Stimulated activated CD8-positive, alpha-beta memory T cell treated with anti-CD3 and anti-CD28 coated beads, Interleukin-15, amount 100 ng/mL, for 1 hour (primary cell): ENCODE data around the gene ATG9A.

Experiments used
- DNase-seq: peaks from one replicate; pipeline ENCODE4 v3.0.0-alpha.2; 2020; ENCODE audit warnings: low read depth

Gene ATG9A

GRCh38 chr2:219220652-219221402 lies 8.6 kb downstream of the ATG9A start:
- no peak for DNase-seq

GRCh38 chr2:219219784-219220532 lies 9.5 kb downstream of the ATG9A start:
- no peak for DNase-seq

GRCh38 chr2:219218732-219219701 lies 10.4 kb downstream of the ATG9A start, which contains the start of gene ABCB6:
Gene ABCB6, minus strand, starts transcription at chr2:219218958. Its CDS starts 285 bp downstream, at chr2:219218673.
- peak; percentile 70 for DNase-seq

GRCh38 chr2:219218217-219218731 lies 11.2 kb downstream of the ATG9A start:
- DNase-seq: no peak

GRCh38 chr2:219216535-219216915 lies 12.9 kb downstream of the ATG9A start:
- DNase-seq: no peak

GRCh38 chr2:219215871-219216534 lies 13.4 kb downstream of the ATG9A start:
- DNase-seq: no peak

GRCh38 chr2:219214786-219215185 lies 14.7 kb downstream of the ATG9A start:
- DNase-seq: no peak

GRCh38 chr2:219214141-219214540 lies 15.3 kb downstream of the ATG9A start:
- no peak for DNase-seq

GRCh38 chr2:219213486-219214071 lies 15.9 kb downstream of the ATG9A start:
- no peak for DNase-seq

- DNase-seq: no peak
Observed at GRCh38 chr2:219213026-219213415, 16.4 kb downstream of the ATG9A start.

GRCh38 chr2:219210886-219211362 lies 18.5 kb downstream of the ATG9A start:
- no peak for DNase-seq

- DNase-seq: no peak
Observed at GRCh38 chr2:219210196-219210885, 19.1 kb downstream of the ATG9A start.

- DNase-seq: no peak
Observed at GRCh38 chr2:219209236-219210195, 19.9 kb downstream of the ATG9A start.

- DNase-seq: no peak
Observed at GRCh38 chr2:219207884-219208740, 21.3 kb downstream of the ATG9A start.

- DNase-seq: no peak
Observed at GRCh38 chr2:219207134-219207883, 22.1 kb downstream of the ATG9A start.

- DNase-seq: peak; percentile 83
Observed at GRCh38 chr2:219206328-219207133, 22.9 kb downstream of the ATG9A start, which contains the start of gene ZFAND2B. Gene ZFAND2B, plus strand, starts transcription at chr2:219206782. Its CDS starts 206 bp downstream, at chr2:219206988.
